HEK293T (cell line): Measurements from ENCODE around the gene TMEM232.

Source experiments
- BHLHE40 ChIP-seq: fragments of 450-650 bp; IDR thresholded peaks from 2 replicates; pipeline ENCODE4 v1.6.1; 2016; ENCODE audit warnings: mild to moderate bottlenecking, moderate library complexity, borderline replicate concordance
- ELF4 ChIP-seq: fragments of 450-650 bp; IDR thresholded peaks from 2 replicates; pipeline ENCODE4 v1.6.1; 2017; ENCODE audit warnings: antibody characterized with exemption
- FOXM1 ChIP-seq: fragments of 450-650 bp; IDR thresholded peaks from 2 replicates; pipeline ENCODE4 v1.6.1; 2017; ENCODE audit warnings: mild to moderate bottlenecking, borderline replicate concordance
- NFRKB ChIP-seq: fragments of 450-650 bp; IDR thresholded peaks from 2 replicates; pipeline ENCODE4 v1.6.1; 2016; ENCODE audit warnings: mild to moderate bottlenecking, moderate library complexity

GRCh38 chr5:110611817-110612216 lies 114.7 kb downstream of the TMEM232 start:
- TF ChIP-seq FOXM1 (no peak), NFRKB (no peak), ELF4 (no peak), BHLHE40 (no peak)
